ENCODE data around the gene SLC38A10. TPM values are rescaled to one million over a fixed set of nuclear protein-coding genes. Genes with fewer than 3 reads are reported as not detected.

The SLC38A10 gene
- total and polyA plus RNA-seq, 2 of the 13 experiments (the other 11 are each of a cell fraction or from before 2014, with no cell fraction given), result 23.4 to 55.8 TPM

DNA sequence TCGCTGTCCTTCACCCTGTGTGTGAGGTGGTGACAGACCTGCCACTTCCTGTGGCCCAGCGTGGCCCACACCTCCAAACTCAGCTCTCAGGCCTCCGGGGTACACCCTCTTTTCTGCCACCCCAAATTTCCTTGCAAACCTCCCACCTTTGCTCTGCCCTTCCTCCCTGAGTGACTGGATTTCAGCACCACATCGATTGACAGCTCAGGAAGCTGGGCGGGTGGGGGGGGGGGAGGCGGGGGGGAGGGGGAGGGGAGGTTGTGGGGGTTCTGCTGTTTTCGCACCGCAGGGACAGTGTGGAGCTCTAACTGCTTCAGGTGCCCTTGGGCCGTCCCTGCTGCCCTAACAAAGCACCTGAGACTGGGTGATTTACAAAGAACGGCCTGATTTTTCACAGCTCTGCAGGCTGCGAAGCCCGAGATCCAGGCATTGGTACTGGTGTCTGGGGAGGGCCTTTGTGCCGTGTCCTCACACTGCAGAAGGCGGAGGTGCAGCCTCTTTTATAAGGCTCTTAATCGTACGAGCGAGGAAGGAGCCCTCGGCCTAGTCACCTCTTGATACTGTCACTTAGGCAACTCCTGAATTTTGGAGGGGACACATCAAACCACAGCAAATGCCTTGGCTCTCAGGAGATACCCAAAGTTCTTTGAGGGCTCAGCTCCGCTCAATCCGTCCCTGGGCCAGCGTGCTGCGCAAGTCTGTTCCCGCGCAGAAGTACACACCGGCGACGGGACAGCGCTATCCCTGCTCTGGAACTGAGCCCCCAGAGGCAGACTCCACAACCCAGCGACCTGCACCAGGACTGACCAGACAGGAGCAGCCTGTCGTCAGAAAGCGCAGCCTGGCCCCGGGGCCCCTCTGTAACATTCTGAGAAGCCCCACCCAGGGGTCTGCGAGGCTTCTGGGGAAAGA is 52.4 kb downstream of the SLC38A10 start (continued):
- TF ChIP-seq ASH2L (IDR thresholded peaks at IDR 0.05; ENCODE audit: insufficient read length, low read depth, low read length) (no peak), HOXA7 (CRISPR knock-in tag; IDR thresholded peaks at IDR 0.05) (no peak), ZNF441 (CRISPR knock-in tag; IDR thresholded peaks at IDR 0.05; ENCODE audit: borderline replicate concordance) (no peak), SMC3 (IDR thresholded peaks at IDR 0.05; ENCODE audit: low read length) (no peak), KLF12 (CRISPR knock-in tag; IDR thresholded peaks at IDR 0.05; ENCODE audit: borderline replicate concordance) (no peak), SPEN (CRISPR knock-in tag; IDR thresholded peaks at IDR 0.05; ENCODE audit: low read depth) (no peak), ZNF232 (CRISPR knock-in tag; IDR thresholded peaks at IDR 0.05; ENCODE audit: borderline replicate concordance) (no peak), PCBP1 (IDR thresholded peaks at IDR 0.05; ENCODE audit: borderline replicate concordance, low read depth, low read length) (0 out of 2 replicates have a peak, but pooled peaks have one; percentile 28), CHD4 (IDR thresholded peaks at IDR 0.05; ENCODE audit: borderline replicate concordance, low read length) (no peak), THYN1 (CRISPR knock-in tag; IDR thresholded peaks at IDR 0.05; ENCODE audit: borderline replicate concordance, low read depth) (no peak), CBX5 (CRISPR knock-in tag; IDR thresholded peaks at IDR 0.05; ENCODE audit: borderline replicate concordance) (no peak)
- TF ChIP-seq, protein P1, sequence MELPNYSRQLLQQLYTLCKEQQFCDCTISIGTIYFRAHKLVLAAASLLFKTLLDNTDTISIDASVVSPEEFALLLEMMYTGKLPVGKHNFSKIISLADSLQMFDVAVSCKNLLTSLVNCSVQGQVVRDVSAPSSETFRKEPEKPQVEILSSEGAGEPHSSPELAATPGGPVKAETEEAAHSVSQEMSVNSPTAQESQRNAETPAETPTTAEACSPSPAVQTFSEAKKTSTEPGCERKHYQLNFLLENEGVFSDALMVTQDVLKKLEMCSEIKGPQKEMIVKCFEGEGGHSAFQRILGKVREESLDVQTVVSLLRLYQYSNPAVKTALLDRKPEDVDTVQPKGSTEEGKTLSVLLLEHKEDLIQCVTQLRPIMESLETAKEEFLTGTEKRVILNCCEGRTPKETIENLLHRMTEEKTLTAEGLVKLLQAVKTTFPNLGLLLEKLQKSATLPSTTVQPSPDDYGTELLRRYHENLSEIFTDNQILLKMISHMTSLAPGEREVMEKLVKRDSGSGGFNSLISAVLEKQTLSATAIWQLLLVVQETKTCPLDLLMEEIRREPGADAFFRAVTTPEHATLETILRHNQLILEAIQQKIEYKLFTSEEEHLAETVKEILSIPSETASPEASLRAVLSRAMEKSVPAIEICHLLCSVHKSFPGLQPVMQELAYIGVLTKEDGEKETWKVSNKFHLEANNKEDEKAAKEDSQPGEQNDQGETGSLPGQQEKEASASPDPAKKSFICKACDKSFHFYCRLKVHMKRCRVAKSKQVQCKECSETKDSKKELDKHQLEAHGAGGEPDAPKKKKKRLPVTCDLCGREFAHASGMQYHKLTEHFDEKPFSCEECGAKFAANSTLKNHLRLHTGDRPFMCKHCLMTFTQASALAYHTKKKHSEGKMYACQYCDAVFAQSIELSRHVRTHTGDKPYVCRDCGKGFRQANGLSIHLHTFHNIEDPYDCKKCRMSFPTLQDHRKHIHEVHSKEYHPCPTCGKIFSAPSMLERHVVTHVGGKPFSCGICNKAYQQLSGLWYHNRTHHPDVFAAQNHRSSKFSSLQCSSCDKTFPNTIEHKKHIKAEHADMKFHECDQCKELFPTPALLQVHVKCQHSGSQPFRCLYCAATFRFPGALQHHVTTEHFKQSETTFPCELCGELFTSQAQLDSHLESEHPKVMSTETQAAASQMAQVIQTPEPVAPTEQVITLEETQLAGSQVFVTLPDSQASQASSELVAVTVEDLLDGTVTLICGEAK (IDR thresholded peaks at IDR 0.05), result no peak
- TF ChIP-seq, protein P1 (CRISPR knock-in tag; IDR thresholded peaks at IDR 0.05), result no peak
- TF ChIP-seq, protein P2, sequence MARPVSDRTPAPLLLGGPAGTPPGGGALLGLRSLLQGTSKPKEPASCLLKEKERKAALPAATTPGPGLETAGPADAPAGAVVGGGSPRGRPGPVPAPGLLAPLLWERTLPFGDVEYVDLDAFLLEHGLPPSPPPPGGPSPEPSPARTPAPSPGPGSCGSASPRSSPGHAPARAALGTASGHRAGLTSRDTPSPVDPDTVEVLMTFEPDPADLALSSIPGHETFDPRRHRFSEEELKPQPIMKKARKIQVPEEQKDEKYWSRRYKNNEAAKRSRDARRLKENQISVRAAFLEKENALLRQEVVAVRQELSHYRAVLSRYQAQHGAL (CRISPR knock-in tag; IDR thresholded peaks at IDR 0.05; ENCODE audit: not compliant biosample characterization), result no peak
- TF ChIP-seq, protein P3, sequence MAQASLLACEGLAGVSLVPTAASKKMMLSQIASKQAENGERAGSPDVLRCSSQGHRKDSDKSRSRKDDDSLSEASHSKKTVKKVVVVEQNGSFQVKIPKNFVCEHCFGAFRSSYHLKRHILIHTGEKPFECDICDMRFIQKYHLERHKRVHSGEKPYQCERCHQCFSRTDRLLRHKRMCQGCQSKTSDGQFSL (CRISPR knock-in tag; IDR thresholded peaks at IDR 0.05), result peak; percentile 43
- TF ChIP-seq, protein P4, sequence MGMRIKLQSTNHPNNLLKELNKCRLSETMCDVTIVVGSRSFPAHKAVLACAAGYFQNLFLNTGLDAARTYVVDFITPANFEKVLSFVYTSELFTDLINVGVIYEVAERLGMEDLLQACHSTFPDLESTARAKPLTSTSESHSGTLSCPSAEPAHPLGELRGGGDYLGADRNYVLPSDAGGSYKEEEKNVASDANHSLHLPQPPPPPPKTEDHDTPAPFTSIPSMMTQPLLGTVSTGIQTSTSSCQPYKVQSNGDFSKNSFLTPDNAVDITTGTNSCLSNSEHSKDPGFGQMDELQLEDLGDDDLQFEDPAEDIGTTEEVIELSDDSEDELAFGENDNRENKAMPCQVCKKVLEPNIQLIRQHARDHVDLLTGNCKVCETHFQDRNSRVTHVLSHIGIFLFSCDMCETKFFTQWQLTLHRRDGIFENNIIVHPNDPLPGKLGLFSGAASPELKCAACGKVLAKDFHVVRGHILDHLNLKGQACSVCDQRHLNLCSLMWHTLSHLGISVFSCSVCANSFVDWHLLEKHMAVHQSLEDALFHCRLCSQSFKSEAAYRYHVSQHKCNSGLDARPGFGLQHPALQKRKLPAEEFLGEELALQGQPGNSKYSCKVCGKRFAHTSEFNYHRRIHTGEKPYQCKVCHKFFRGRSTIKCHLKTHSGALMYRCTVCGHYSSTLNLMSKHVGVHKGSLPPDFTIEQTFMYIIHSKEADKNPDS (CRISPR knock-in tag; IDR thresholded peaks at IDR 0.05), result no peak

All from HepG2 (cell line).